ES-I3 (cell line): ENCODE results near the gene SNX9.

Experiments
- H3K36me3 ChIP-seq: 2 replicates; pipeline ENCODE4 v1.6.1; 2013; ENCODE audit warnings: mild to moderate bottlenecking, low read length, control low read depth, moderate library complexity; ENCODE audit not compliant: insufficient read depth
- H3K4me1 ChIP-seq: 2 replicates; pipeline ENCODE4 v1.6.1; 2013; ENCODE audit warnings: mild to moderate bottlenecking, control low read depth, low read length; ENCODE audit not compliant: insufficient read depth
- H3K9ac ChIP-seq: 2 replicates; pipeline ENCODE4 v1.6.1; 2013; ENCODE audit warnings: low read depth, mild to moderate bottlenecking, low read length, moderate library complexity
- H3K9me3 ChIP-seq: 2 replicates; pipeline ENCODE4 v1.6.1; 2013; ENCODE audit warnings: mild to moderate bottlenecking, low read length, moderate library complexity; ENCODE audit not compliant: control insufficient read depth, insufficient read depth

Gene SNX9

DNA sequence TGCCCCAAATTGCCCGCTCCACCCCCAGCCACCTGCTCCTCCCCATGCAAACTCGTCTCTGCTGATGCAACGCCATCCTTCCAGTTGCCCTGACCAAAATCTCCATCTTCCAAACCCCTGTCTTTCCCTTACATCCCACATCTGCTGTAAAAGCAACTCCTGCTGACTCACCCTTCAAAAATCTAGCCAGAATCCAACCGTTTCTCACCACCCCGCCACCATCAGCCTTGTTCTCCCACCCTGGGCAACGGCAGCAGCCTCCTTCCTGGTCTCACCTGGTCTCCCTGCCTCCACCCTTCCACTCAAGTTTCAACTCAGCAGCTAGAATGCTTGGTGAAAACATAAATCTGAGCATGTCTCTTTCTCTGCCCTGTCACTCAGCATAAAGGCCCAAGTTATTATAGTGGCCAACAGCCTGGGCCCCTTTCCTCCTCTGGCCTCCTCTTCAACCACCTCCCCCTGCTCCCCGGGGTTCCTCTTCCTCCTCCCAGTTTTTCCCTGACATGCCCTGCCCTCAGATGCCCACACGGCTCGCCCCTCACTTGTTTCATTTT lies 151.4 kb downstream of the SNX9 start:
- H3K4me1 ChIP-seq: peaks cover 3% of the 10 kb centered on the region; the same call in 1 of the 2 replicates
- H3K9me3 ChIP-seq: no peaks in the 10 kb centered on the region
- no peak overlapping the region for H3K9ac ChIP-seq
- H3K36me3 ChIP-seq: no peaks in the 10 kb centered on the region

DNA sequence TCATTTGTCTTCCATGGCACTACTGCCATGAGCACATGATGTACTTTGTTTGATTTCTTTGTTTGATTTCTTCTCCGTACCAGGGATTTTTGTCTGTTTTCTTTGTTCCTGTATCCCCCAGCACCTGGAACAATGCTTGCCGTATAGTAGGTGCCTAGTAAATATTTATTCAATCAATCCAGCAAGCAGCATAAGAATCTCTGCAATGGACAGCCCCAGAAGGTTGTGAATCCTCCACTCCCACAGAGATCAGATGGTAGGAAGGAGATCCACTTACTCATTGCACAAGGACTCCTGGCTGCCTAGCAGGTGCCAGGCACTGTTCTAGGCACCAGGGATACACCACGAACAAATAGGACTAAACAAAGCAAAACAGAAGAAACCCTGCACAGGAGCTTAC lies 151.9 kb downstream of the SNX9 start:
- peaks cover 3% of the 10 kb centered on the region; the same call in 1 of the 2 replicates for H3K4me1 ChIP-seq
- no peaks in the 10 kb centered on the region for H3K9me3 ChIP-seq
- no peak overlapping the region for H3K9ac ChIP-seq
- no peaks in the 10 kb centered on the region for H3K36me3 ChIP-seq

- H3K4me1 ChIP-seq: peaks cover 3% of the 10 kb centered on the region; the same call in 1 of the 2 replicates
- no peaks in the 10 kb centered on the region for H3K9me3 ChIP-seq
- no peak overlapping the region for H3K9ac ChIP-seq
- H3K36me3 ChIP-seq: no peaks in the 10 kb centered on the region
Measured at GRCh38 chr6:157975456-157975855, 152.4 kb downstream of the SNX9 start.

- Histone ChIP-seq H3K9ac (no peak overlapping the region), H3K4me1 (peaks cover 3% of the 10 kb centered on the region; the same call in 1 of the 2 replicates)
Measured at GRCh38 chr6:157976345-157977175, 153.5 kb downstream of the SNX9 start.

GRCh38 chr6:157977176-157977804 lies 154.2 kb downstream of the SNX9 start:
- Histone ChIP-seq H3K36me3 (no peaks in the 10 kb centered on the region), H3K9me3 (no peaks in the 10 kb centered on the region), H3K4me1 (peaks cover 3% of the 10 kb centered on the region; the same call in 1 of the 2 replicates), H3K9ac (no peak overlapping the region)

More at GRCh38 chr6:157976345-157977175, 153.5 kb downstream of the SNX9 start:
- Histone ChIP-seq H3K36me3 (no peaks in the 10 kb centered on the region), H3K9me3 (no peaks in the 10 kb centered on the region)

DNA sequence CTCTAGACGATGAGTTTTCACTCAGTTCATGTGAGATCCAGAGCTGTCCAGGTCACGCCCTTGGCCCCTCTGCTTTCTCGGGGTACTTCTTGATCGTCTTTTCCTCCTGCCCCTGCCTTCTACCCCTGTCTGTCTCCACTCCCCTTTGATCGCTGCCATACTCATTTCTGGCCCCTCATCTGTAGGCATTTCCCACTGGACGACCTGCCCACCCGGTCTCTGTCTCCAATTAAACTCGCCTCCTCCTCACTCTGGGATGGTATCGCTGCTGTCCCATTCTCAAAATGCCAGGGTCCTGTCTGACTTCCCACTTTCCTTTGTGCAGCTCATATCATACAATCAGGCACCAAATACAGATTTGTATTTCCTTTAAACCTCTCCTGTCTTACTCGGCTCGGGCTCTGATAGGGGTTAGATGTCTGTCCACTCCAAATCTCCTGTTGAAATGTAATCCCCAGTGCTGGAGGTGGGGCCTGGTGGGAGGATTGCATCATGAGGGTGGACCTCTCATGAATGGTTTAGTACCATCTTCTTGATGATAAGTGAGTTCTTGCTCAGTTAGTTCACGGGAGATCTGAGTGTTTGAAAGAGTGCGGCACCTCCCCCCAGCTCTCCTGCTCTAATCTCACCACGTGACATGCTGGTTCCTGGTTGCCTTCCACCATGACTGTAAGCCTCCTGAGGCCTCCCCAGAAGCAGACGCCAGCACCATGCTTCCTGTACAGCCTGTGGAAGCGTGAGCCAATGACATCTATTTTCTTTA lies 155.2 kb downstream of the SNX9 start:
- no peaks in the 10 kb centered on the region for H3K9me3 ChIP-seq
- H3K9ac ChIP-seq: no peak overlapping the region
- no peaks in the 10 kb centered on the region for H3K36me3 ChIP-seq
- H3K4me1 ChIP-seq: peaks cover 3% of the 10 kb centered on the region; the same call in 1 of the 2 replicates

DNA sequence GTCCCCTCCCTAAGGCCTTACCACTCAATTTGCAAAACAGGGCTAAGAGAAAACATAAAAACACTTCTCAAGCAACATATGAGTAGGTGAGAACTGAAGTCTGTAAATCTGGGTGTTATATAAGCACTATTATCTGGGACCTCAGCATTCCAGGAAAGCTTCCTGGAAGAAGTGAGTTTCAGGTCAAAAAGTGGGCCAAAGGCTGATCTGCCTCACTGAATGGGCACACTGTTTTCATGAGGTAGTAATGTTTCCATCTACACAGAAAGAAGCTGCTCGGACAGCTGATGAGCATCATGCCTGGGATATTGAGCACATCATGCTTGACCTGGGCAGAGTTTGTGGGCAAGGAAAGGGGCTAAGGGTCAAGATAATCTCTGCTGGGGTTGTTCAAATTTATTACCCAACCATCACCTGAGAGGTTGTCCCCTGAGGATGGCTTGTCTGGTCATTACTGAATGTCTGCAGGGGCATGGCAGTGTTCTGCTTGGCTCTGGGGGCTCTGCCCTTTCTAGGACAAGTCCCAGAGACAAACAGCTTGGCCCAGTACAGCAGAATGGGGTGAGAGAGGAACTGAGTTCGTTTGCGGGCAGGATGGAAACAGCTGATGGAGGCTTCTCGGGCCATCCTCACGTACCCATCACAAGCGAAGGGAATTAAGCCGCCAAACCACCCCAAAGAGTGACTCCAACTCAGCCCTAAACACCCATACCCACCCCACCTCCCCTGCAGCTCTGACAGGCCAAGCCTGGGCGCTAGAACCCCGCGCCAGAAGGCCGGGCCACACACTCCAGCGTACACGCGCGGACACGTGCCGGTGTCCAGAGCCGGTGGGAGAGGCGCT lies 157.5 kb downstream of the SNX9 start:
- no peaks in the 10 kb centered on the region for H3K36me3 ChIP-seq
- no peaks in the 10 kb centered on the region for H3K9me3 ChIP-seq
- peaks cover 14% of the 10 kb centered on the region for H3K4me1 ChIP-seq
- peak overlapping the region; percentile 68; the same call in 1 of the 2 replicates for H3K9ac ChIP-seq

GRCh38 chr6:157981132-157981394 lies 158.0 kb downstream of the SNX9 start:
- H3K9me3 ChIP-seq: no peaks in the 10 kb centered on the region
- peaks cover 20% of the 10 kb centered on the region for H3K4me1 ChIP-seq
- no peaks in the 10 kb centered on the region for H3K36me3 ChIP-seq
- H3K9ac ChIP-seq: peak overlapping the region; percentile 68; the same call in 1 of the 2 replicates

DNA sequence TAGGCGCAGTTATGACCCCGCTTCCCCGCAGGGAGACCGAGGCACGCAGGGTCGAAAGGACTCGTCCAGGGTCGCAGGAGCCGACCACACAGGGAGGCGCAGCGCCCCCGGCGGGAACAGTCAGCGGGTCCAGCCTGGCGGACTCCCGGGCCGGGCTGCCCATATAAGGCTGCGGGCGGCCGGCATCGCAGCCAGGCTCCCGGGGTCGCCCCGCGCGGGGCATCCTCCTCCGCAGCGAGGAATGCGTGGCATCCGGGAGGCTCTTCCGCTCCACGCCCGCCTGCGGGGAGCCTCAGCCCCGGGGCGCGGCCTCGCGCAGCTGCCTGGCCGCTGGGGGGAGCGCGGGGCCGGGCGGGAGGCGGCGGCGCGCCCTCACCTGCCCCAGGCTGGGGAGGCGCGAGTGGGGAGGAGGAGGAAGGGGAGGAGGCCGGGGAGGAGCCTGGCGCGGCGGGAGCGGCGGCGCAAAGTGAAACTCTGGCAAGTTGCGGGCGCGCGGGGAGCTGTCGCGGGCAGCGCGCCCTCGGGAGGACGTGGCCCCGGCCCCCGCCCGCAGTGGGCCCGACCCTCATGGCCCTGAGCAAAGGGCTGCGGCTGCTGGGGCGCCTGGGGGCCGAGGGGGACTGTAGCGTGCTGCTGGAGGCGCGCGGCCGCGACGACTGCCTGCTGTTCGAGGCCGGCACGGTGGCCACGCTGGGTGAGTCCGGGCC lies 158.5 kb downstream of the SNX9 start, which contains the start of gene SYNJ2:
Gene SYNJ2, plus strand, starts transcription at position 469 of the 707 bp plus-strand sequence. Its CDS starts 99 bp downstream, at position 568.
- peaks cover 21% of the 10 kb centered on the region for H3K4me1 ChIP-seq
- no peaks in the 10 kb centered on the region for H3K9me3 ChIP-seq
- no peaks in the 10 kb centered on the region for H3K36me3 ChIP-seq
- peak within 1 kb of the TSS; percentile 68 for H3K9ac ChIP-seq

GRCh38 chr6:157982102-157982562 lies 159.1 kb downstream of the SNX9 start:
- Histone ChIP-seq H3K4me1 (peaks cover 21% of the 10 kb centered on the region), H3K9me3 (no peaks in the 10 kb centered on the region), H3K9ac (peak overlapping the region; percentile 68), H3K36me3 (no peaks in the 10 kb centered on the region)

DNA sequence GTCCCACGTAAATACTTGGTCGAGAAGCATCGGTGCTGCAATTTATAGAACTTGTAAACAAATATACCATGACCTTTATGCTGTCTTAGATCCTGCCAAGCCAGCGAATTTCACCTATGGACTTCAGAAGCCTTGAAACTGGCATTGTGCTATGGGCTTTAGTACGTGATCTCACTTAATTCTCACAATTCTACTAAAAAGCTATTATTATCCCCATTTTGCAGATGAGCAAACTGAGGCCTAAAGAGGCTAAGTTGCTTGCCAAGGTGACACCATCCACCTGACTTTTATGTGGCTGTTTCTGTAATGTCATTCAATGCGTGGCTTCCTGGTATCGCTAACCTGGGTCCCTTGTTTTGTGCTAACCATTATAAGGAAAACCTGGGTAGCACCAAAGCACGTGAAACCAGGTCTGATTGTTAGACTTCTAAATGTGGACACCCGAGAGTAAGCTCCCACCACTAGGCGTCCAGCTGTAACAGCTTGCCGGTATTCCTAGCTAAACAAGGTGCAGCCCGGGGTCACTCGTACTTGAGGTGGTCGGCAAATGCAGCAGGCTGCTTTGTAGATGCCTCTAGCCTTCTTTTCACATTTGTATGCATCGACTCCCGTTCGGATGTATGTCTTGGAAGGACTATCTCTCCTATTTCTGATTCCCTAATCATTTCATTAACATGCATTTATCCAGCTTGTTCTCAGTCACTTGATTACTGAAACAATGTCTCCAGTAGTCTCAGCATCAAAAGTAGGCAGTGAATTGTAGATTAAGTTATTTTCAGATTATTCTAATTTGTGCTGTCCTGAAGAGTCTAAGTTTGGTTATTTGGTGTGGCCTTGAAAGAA lies 159.7 kb downstream of the SNX9 start:
- Histone ChIP-seq H3K9me3 (no peaks in the 10 kb centered on the region), H3K9ac (peak overlapping the region; percentile 68; the same call in 1 of the 2 replicates), H3K36me3 (no peaks in the 10 kb centered on the region), H3K4me1 (peaks cover 18% of the 10 kb centered on the region)

GRCh38 chr6:157983406-157984119 lies 160.5 kb downstream of the SNX9 start:
- Histone ChIP-seq H3K9ac (no peak overlapping the region), H3K4me1 (peaks cover 18% of the 10 kb centered on the region), H3K36me3 (no peaks in the 10 kb centered on the region), H3K9me3 (no peaks in the 10 kb centered on the region)
